Frontal cortex (tissue), 4 donors: ENCODE data around the gene ALPG. TPM values are rescaled to one million over a fixed set of nuclear protein-coding genes. Genes with fewer than 3 reads are reported as not detected.
"Not testable (repeated sequence)": the region's sequence is repeated elsewhere in the genome, so short reads cannot be mapped to it uniquely, and the experiment has no call there.

ENCODE experiments used
- DNase-seq, 2 donors: peaks; one replicate each; pipeline ENCODE4 v3.0.0; 2012; ENCODE audit warnings: low spot score in 2 of 2
- FAIRE-seq: peaks from 2 replicates; lab custom pipeline; 2012; peaks lifted over from hg19 to GRCh38; lab: Jason Lieb, UNC
- small RNA-seq: library from RNA; depleted of rRNA; stranded (forward); fragments of <200 nt; gene quantifications from one replicate; pipeline ENCODE3, GENCODE V24; 2014
- total RNA-seq: library from RNA; depleted of rRNA; stranded (reverse); fragments of >200 nt; gene quantifications from one replicate; pipeline ENCODE4 v1.2.3, GENCODE V29; 2014
- donor health status: control.
- donor health status: control.
- donor health status: control.

ALPG gene
- total RNA-seq, 1 donor from 2014 or later: not detected

- FAIRE-seq (no peak), DNase-seq (no peak)
These were observed 41.7 kb downstream of the ALPG start for GRCh38 chr2:232448304-232448690.

- DNase-seq (no peak), FAIRE-seq (no peak)
These were observed 43.3 kb downstream of the ALPG start for GRCh38 chr2:232449964-232450363.

GRCh38 chr2:232451645-232452044 lies 45.0 kb downstream of the ALPG start:
- not testable (repeated sequence) for FAIRE-seq, DNase-seq

- no peak for FAIRE-seq
- no peak for DNase-seq
These were observed 48.0 kb downstream of the ALPG start for GRCh38 chr2:232454630-232455029.

- FAIRE-seq: no peak
- DNase-seq: no peak
These were observed 49.0 kb downstream of the ALPG start, which contains the start of gene ALPI for GRCh38 chr2:232455426-232456255. Gene ALPI (plus strand): TSS chr2:232456153. CDS start chr2:232456200, 47 bp downstream.

- DNase-seq (no peak), FAIRE-seq (no peak)
These were observed 49.9 kb downstream of the ALPG start for GRCh38 chr2:232456296-232457120.

GRCh38 chr2:232457121-232458011 lies 50.7 kb downstream of the ALPG start:
- FAIRE-seq: no peak
- no peak for DNase-seq

- no peak for FAIRE-seq
- no peak for DNase-seq
These were observed 51.5 kb downstream of the ALPG start for GRCh38 chr2:232458051-232458660.

GRCh38 chr2:232458661-232459418 lies 52.2 kb downstream of the ALPG start:
- FAIRE-seq: no peak
- no peak for DNase-seq

GRCh38 chr2:232459419-232460035 lies 52.9 kb downstream of the ALPG start:
- FAIRE-seq (no peak), DNase-seq (no peak)

GRCh38 chr2:232460171-232460570 lies 53.5 kb downstream of the ALPG start:
- FAIRE-seq: no peak
- no peak for DNase-seq

Small RNAs within 50 kb of the gene (small RNA-seq; reads per million reads assigned to genes)
- gene AC068134.4: not detected

Other genes with a start within 250 kb of the ALPG start
- gene ALPP, start 28.1 kb upstream of the ALPG start, total RNA-seq: not detected
- gene ALPI, start 49.3 kb downstream of the ALPG start, total RNA-seq: not detected
- 2.4 TPM for gene ECEL1, start 81.0 kb downstream of the ALPG start, total RNA-seq
- under 0.01 TPM for gene PRSS56, start 113.5 kb downstream of the ALPG start, total RNA-seq
- gene CHRND, start 119.3 kb downstream of the ALPG start, total RNA-seq: not detected
- gene CHRNG, start 132.8 kb downstream of the ALPG start, total RNA-seq: not detected
- 10.6 TPM for gene TIGD1, start 143.7 kb downstream of the ALPG start, total RNA-seq
- gene EIF4E2, start 143.8 kb downstream of the ALPG start, total RNA-seq: 38.3 TPM
- gene EFHD1, start 226.8 kb downstream of the ALPG start, total RNA-seq: 0.82 TPM